HepG2 (cell line): ENCODE data around the gene AANAT. TPM values are rescaled to one million over a fixed set of nuclear protein-coding genes. Genes with fewer than 3 reads are reported as not detected.

ENCODE experiments used
- ARID4A ChIP-seq: sonication (generic); formaldehyde crosslinking; IDR thresholded peaks from 2 replicates; pipeline ENCODE4 v1.5.0; 2020; ENCODE audit warnings: mild to moderate bottlenecking, missing genetic modification reagents, borderline replicate concordance
- ASH2L ChIP-seq: fragments of 300-600, 200-600 bp; sonication (generic); IDR thresholded peaks from 2 replicates; pipeline ENCODE4 v1.7.0; 2017; ENCODE audit warnings: low read depth, mild to moderate bottlenecking, moderate library complexity, mixed read lengths, low read length; ENCODE audit not compliant: insufficient read length
- HES4 ChIP-seq: sonication (generic); formaldehyde crosslinking; IDR thresholded peaks from 2 replicates; pipeline ENCODE4 v1.9.0; 2021; ENCODE audit warnings: mild to moderate bottlenecking, missing genetic modification reagents, borderline replicate concordance
- JUN ChIP-seq: sonication (generic); formaldehyde crosslinking; IDR thresholded peaks from 2 replicates; pipeline ENCODE4 v1.4.0; 2020; ENCODE audit warnings: mild to moderate bottlenecking, missing genetic modification reagents
- KDM5B ChIP-seq: sonication (generic); formaldehyde crosslinking; IDR thresholded peaks from 2 replicates; pipeline ENCODE4 v1.4.0; 2020; ENCODE audit warnings: missing genetic modification reagents, mild to moderate bottlenecking, borderline replicate concordance
- MXD4 ChIP-seq: IDR thresholded peaks from 2 replicates; pipeline ENCODE4 v1.6.1; 2016; ENCODE audit warnings: mild to moderate bottlenecking, missing biosample characterization, missing genetic modification reagents
- MYC ChIP-seq: sonication (generic); formaldehyde crosslinking; IDR thresholded peaks from 2 replicates; pipeline ENCODE4 v1.9.0; 2021; ENCODE audit warnings: missing genetic modification reagents, borderline replicate concordance
- NCOA5 ChIP-seq: sonication (generic); formaldehyde crosslinking; IDR thresholded peaks from 2 replicates; pipeline ENCODE4 v1.4.0; 2020; ENCODE audit warnings: missing genetic modification reagents
- NKX3-1 ChIP-seq: sonication (generic); formaldehyde crosslinking; IDR thresholded peaks from 2 replicates; pipeline ENCODE4 v1.5.0; 2020; ENCODE audit warnings: missing genetic modification reagents
- SALL1 ChIP-seq: sonication (generic); formaldehyde crosslinking; IDR thresholded peaks from 2 replicates; pipeline ENCODE4 v1.8.0; 2022; ENCODE audit warnings: mild to moderate bottlenecking, missing genetic modification reagents
- SRY ChIP-seq: sonication (generic); formaldehyde crosslinking; IDR thresholded peaks from 2 replicates; pipeline ENCODE4 v1.8.0; 2022; ENCODE audit warnings: mild to moderate bottlenecking, missing genetic modification reagents
- TAF1 ChIP-seq: sonication (generic); formaldehyde crosslinking; IDR thresholded peaks from 2 replicates; pipeline ENCODE4 v1.4.0; 2020; ENCODE audit warnings: missing genetic modification reagents
- YEATS4 ChIP-seq: sonication (generic); formaldehyde crosslinking; IDR thresholded peaks from 2 replicates; pipeline ENCODE4 v1.4.0; 2020; ENCODE audit warnings: missing genetic modification reagents, borderline replicate concordance
- ZBTB10 ChIP-seq: sonication (generic); formaldehyde crosslinking; IDR thresholded peaks from 2 replicates; pipeline ENCODE4 v1.4.0; 2020; ENCODE audit warnings: missing genetic modification reagents, borderline replicate concordance
- ZBTB44 ChIP-seq: sonication (generic); formaldehyde crosslinking; IDR thresholded peaks from 2 replicates; pipeline ENCODE4 v1.4.0; 2020; ENCODE audit warnings: missing genetic modification reagents
- ZIK1 ChIP-seq: sonication (generic); formaldehyde crosslinking; IDR thresholded peaks from 2 replicates; pipeline ENCODE4 v1.5.0; 2020; ENCODE audit warnings: mild to moderate bottlenecking, low read depth, missing genetic modification reagents, borderline replicate concordance
- ZNF205 ChIP-seq: IDR thresholded peaks from 2 replicates; pipeline ENCODE4 v1.6.1; 2018; ENCODE audit warnings: missing biosample characterization, missing genetic modification reagents
- ZNF260 ChIP-seq: sonication (generic); formaldehyde crosslinking; IDR thresholded peaks from 2 replicates; pipeline ENCODE4 v1.4.0; 2020; ENCODE audit warnings: missing genetic modification reagents, low read depth, mild to moderate bottlenecking, borderline replicate concordance
- ZNF33B ChIP-seq: sonication (generic); formaldehyde crosslinking; IDR thresholded peaks from 2 replicates; pipeline ENCODE4 v1.5.1; 2020; ENCODE audit warnings: mild to moderate bottlenecking, missing genetic modification reagents
- ZSCAN31 ChIP-seq: sonication (generic); formaldehyde crosslinking; IDR thresholded peaks from 2 replicates; pipeline ENCODE4 v1.5.0; 2020; ENCODE audit warnings: low read depth, mild to moderate bottlenecking, missing genetic modification reagents
- polyA plus RNA-seq, 8 experiments: library from polyadenylated mRNA; depleted of rRNA in 3 of 8; stranded (reverse) in 7 of 8; unstranded in 1 of 8; fragments of >200 nt; fragmentation: Illumina TruSeq in 4 of 8; extraction: Trizol in 4 of 8; gene quantifications; 2 replicates each; pipeline versions ENCODE4 v1.2.1 to v1.2.3, GENCODE V29; 2011 to 2016; ENCODE audit warnings: low read depth in 4 of 8, missing spikeins in 1 of 8, mixed read lengths in 1 of 8; ENCODE audit not compliant: insufficient read depth in 1 of 8
- total RNA-seq, 5 experiments: library from RNA; depleted of rRNA; stranded (reverse); fragments of >200 nt; fragmentation: Illumina TruSeq; extraction: Trizol; gene quantifications; 2 replicates each; pipeline ENCODE4 v1.2.3, GENCODE V29; 2016; ENCODE audit warnings: low read depth in 1 of 5

AANAT gene
- total and polyA plus RNA-seq, 2 of the 13 experiments (the other 11 are each of a cell fraction or from before 2014, with no cell fraction given): 0.07 TPM; not detected in 1

GRCh38 chr17:76452660-76453430 lies 14.6 kb upstream of the AANAT start, which contains the start of gene UBE2O (continued):
- TF ChIP-seq ZBTB10 (CRISPR knock-in tag): no peak
- 0 out of 2 replicates have a peak, but pooled peaks have one; percentile 23 for TF ChIP-seq ZNF205
- peak; percentile 63 for TF ChIP-seq TAF1 (CRISPR knock-in tag)
- TF ChIP-seq ZSCAN31 (CRISPR knock-in tag): peak; percentile 96
- 0 out of 2 replicates have a peak, but pooled peaks have one; percentile 60 for TF ChIP-seq ZNF33B (CRISPR knock-in tag)
- TF ChIP-seq JUN: no peak
- TF ChIP-seq MYC: peak; percentile 59; the same call in 1 of the 2 replicates
- TF ChIP-seq KDM5B (CRISPR knock-in tag): peak; percentile 65; the same call in 1 of the 2 replicates
- peak; percentile 70; the same call in 1 of the 2 replicates for TF ChIP-seq HES4 (CRISPR knock-in tag)
- no peak for TF ChIP-seq NCOA5
- TF ChIP-seq ARID4A (CRISPR knock-in tag): peak; percentile 77
- TF ChIP-seq YEATS4 (CRISPR knock-in tag): peak; percentile 84
- no peak for TF ChIP-seq ZBTB44
- no peak for TF ChIP-seq ZNF260
- TF ChIP-seq MXD4 (CRISPR knock-in tag): peak; percentile 52; the same call in 1 of the 2 replicates
- TF ChIP-seq NKX3-1 (CRISPR knock-in tag): 0 out of 2 replicates have a peak, but pooled peaks have one; percentile 67
- TF ChIP-seq SRY (CRISPR knock-in tag): peak; percentile 89
- peak; percentile 57 for TF ChIP-seq SALL1 (CRISPR knock-in tag)
- TF ChIP-seq ASH2L: peak; percentile 95
- TF ChIP-seq ZIK1 (CRISPR knock-in tag): peak; percentile 64; the same call in 1 of the 2 replicates
